ENCODE results near the gene FLRT3.

DNA sequence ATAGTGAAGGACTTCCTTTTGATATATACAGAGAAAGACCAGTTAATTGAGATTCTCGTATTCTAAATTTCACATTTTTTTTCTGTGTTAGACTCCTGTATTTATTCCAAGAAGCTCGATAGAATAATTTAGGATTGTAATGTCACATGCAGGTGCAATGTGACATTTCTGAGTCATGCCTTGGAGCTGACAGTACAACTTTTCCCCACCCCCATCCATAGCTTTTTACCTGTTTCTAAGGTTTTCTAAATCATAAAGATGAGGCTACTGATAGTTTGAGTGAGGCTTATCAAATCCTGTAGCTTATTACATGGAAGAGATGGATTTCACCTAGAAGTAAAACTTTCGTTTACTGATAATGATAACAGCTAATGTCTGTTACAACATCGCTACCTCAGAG, 37.6 kb downstream of the FLRT3 start:
- no peak for TF ChIP-seq CTCF (IDR thresholded peaks at IDR 0.05)
- TF ChIP-seq POLR2A (IDR thresholded peaks at IDR 0.05), result no peak
- no peak for TF ChIP-seq EP300 (IDR thresholded peaks at IDR 0.05)
